Loucy (cell line): Measurements from ENCODE around the gene TEX19.

Source experiments
- H2AFZ ChIP-seq: fragments of 200-600 bp; sonication (generic); 2 replicates; pipeline ENCODE4 v1.6.0; 2016; ENCODE audit warnings: antibody characterized with exemption, mild to moderate bottlenecking, low read length, moderate library complexity
- H3F3A ChIP-seq: fragments of 200-600 bp; 2 replicates; pipeline ENCODE4 v1.6.0; 2016; ENCODE audit warnings: antibody characterized with exemption, low read depth, mild to moderate bottlenecking
- H3K27me3 ChIP-seq: fragments of 200-600 bp; sonication (generic); 2 replicates; pipeline ENCODE4 v1.6.1; 2014; ENCODE audit warnings: low read length, mild to moderate bottlenecking; ENCODE audit not compliant: insufficient read depth, poor library complexity, severe bottlenecking
- H3K36me3 ChIP-seq: fragments of 200-600 bp; sonication (generic); 2 replicates; pipeline ENCODE4 v1.6.1; 2016; ENCODE audit warnings: low read length; ENCODE audit not compliant: insufficient read depth
- H3K4me1 ChIP-seq: fragments of 200-600 bp; sonication (generic); 2 replicates; pipeline ENCODE4 v1.5.1; 2014; ENCODE audit warnings: low read length, mild to moderate bottlenecking; ENCODE audit not compliant: insufficient read depth, poor library complexity, severe bottlenecking
- H3K4me2 ChIP-seq: fragments of 200-600 bp; sonication (generic); 2 replicates; pipeline ENCODE4 v1.6.0; 2014; ENCODE audit warnings: antibody characterized with exemption, low read length, low read depth, mild to moderate bottlenecking; ENCODE audit not compliant: poor library complexity, severe bottlenecking
- H3K4me3 ChIP-seq: fragments of 200-600 bp; sonication (generic); 2 replicates; pipeline ENCODE4 v1.5.1; 2014; ENCODE audit warnings: low read length, mild to moderate bottlenecking, mixed read lengths; ENCODE audit not compliant: poor library complexity, severe bottlenecking
- H3K79me2 ChIP-seq: fragments of 200-600 bp; sonication (generic); 2 replicates; pipeline ENCODE4 v1.6.1; 2014; ENCODE audit warnings: low read length; ENCODE audit not compliant: insufficient read depth
- H3K9ac ChIP-seq: fragments of 200-600 bp; sonication (generic); 2 replicates; pipeline ENCODE4 v1.6.0; 2014; ENCODE audit warnings: mild to moderate bottlenecking, low read depth, low read length, moderate library complexity; ENCODE audit not compliant: poor library complexity, severe bottlenecking
- H3K9me2 ChIP-seq: fragments of 200-600 bp; sonication (generic); replicated peaks from 2 replicates; pipeline ENCODE4 v1.6.1; 2016; ENCODE audit warnings: low read depth, low read length, mixed read lengths
- H3K9me3 ChIP-seq: fragments of 200-600 bp; sonication (generic); 2 replicates; pipeline ENCODE4 v1.6.1; 2014; ENCODE audit warnings: mild to moderate bottlenecking, antibody characterized with exemption, low read length, low read depth; ENCODE audit not compliant: insufficient read depth
- H4K20me1 ChIP-seq: fragments of 200-600 bp; sonication (generic); 2 replicates; pipeline ENCODE4 v1.6.0; 2014; ENCODE audit warnings: antibody characterized with exemption, low read length, mild to moderate bottlenecking; ENCODE audit not compliant: insufficient read depth, poor library complexity, severe bottlenecking
- CTCF ChIP-seq: fragments of 200-600 bp; sonication (generic); conservative IDR thresholded peaks from 2 replicates; pipeline ENCODE4 v1.5.1; 2014; ENCODE audit warnings: mild to moderate bottlenecking, antibody characterized with exemption, low read length
- EZH2phosphoT487 ChIP-seq: fragments of 200-600 bp; IDR thresholded peaks from 2 replicates; pipeline ENCODE4 v1.6.1; 2018; ENCODE audit warnings: antibody characterized with exemption, mild to moderate bottlenecking, moderate library complexity, borderline replicate concordance

The TEX19 gene

DNA sequence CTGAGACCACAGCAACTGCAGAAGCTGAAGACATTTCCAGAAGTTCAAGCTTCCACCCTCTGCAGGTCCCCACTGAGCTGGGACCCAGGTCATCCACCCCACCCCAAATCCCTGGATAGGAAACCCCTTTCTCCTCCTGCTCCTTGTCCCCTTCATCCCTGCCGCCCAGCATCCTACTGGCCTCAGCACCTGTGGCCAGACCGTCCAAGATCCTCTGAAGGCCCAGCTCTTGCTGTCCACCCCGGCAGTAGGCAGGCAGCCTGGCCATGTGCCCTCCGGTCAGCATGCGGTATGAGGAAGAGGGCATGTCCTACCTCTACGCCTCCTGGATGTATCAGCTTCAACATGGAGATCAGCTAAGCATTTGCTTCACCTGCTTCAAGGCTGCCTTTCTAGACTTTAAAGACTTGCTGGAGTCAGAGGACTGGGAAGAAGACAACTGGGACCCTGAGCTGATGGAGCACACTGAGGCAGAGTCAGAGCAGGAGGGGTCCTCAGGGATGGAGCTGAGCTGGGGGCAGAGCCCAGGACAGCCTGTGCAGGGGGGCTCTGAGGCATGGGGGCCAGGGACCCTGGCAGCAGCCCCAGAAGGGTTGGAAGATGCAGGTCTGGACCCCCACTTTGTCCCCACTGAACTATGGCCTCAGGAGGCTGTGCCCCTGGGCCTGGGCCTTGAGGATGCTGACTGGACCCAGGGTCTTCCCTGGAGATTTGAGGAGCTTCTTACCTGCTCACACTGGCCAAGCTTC, 3.0 kb downstream of the TEX19 start:
- peaks cover 48% of the 10 kb centered on the region for H3K4me1 ChIP-seq

DNA sequence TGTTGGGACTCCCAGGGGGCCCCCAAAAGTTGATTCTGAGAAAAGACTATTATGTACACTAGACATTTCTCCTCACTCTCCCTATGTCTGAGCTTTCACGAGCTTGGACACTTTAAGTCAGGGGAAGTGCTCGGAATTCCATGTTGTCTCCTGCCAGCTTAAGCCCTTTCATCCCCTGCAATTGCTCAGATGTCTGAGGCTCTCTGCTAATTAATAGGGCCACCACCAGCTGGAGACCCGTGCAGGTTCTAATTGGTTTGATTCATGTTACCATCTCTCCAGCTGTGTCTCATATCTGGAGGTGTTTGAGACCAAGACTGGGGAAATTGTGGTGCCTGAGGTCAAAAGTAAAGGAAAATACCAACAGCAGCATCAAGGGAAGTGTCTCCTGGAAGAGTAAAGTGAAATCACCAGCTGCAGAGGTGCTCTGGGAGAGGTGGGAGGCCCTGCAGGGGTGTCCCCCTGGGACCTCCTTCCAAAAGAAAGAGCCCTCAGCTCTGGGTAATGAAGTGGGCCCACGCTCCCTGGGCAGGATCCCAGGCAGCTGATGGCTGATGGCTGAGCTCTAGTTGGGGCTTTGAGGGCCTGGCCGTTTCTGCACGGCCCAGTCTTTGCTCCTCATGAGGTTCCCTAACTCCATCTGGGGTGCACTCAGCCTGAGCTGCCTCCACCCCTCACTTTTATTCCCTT, 6.7 kb downstream of the TEX19 start:
- Histone ChIP-seq H3K4me2 (peak overlapping the region; percentile 84), H3F3A (peaks cover 16% of the 10 kb centered on the region), H3K9me3 (no peaks in the 10 kb centered on the region), H3K9me2 (no peaks in the 10 kb centered on the region), H2AFZ (no peak overlapping the region), H4K20me1 (no peaks in the 10 kb centered on the region), H3K79me2 (peaks cover 11% of the 10 kb centered on the region), H3K9ac (peak overlapping the region; percentile 97), H3K4me1 (peaks cover 50% of the 10 kb centered on the region), H3K27me3 (no peaks in the 10 kb centered on the region), H3K36me3 (no peaks in the 10 kb centered on the region), H3K4me3 (peak overlapping the region; percentile 83)
- TF ChIP-seq EZH2phosphoT487, result no peak
- no peak for TF ChIP-seq CTCF

More for the DNA sequence above, 3.0 kb downstream of the TEX19 start:
- no peak overlapping the region for H3K4me2 ChIP-seq
- no peak overlapping the region for H2AFZ ChIP-seq
- H3K79me2 ChIP-seq, result peaks cover 8% of the 10 kb centered on the region
- H3K9ac ChIP-seq, result peak overlapping the region; percentile 21
- no peaks in the 10 kb centered on the region for H4K20me1 ChIP-seq
- 0 out of 2 replicates have a peak, but pooled peaks cover 5% of the 10 kb centered on the region for H3F3A ChIP-seq
- H3K9me3 ChIP-seq, result no peaks in the 10 kb centered on the region
- H3K27me3 ChIP-seq, result no peaks in the 10 kb centered on the region
- no peaks in the 10 kb centered on the region for H3K9me2 ChIP-seq
- H3K4me3 ChIP-seq, result no peak overlapping the region
- TF ChIP-seq CTCF, result no peak
- TF ChIP-seq EZH2phosphoT487, result no peak
- no peaks in the 10 kb centered on the region for H3K36me3 ChIP-seq

DNA sequence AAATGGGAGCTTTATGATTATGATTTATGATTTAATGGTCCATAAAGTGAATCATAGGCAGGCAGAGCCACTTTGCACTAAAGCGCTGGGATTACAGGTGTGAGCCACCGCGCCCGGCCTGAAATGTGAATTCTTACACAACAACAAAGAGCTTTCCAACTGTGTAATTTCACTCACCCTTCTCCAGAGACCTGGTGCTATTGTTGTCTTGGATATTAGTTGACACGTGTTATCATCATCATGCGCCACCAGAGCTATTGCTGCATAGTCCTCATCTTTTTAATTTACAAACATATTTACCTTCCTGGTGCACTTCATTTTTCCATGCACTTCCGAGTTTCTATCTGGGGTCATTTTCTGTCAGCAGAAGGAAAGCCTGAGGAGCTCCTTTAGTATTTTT, 7.7 kb downstream of the TEX19 start:
- H3K9me2 ChIP-seq, result no peaks in the 10 kb centered on the region
- no peak overlapping the region for H2AFZ ChIP-seq
- H3K27me3 ChIP-seq, result no peaks in the 10 kb centered on the region
- peaks cover 11% of the 10 kb centered on the region for H3K79me2 ChIP-seq
- H3F3A ChIP-seq, result peaks cover 16% of the 10 kb centered on the region
- peak overlapping the region; percentile 97 for H3K9ac ChIP-seq
- H3K4me2 ChIP-seq, result peak overlapping the region; percentile 84
- no peaks in the 10 kb centered on the region for H3K36me3 ChIP-seq
- no peaks in the 10 kb centered on the region for H4K20me1 ChIP-seq
- peaks cover 50% of the 10 kb centered on the region for H3K4me1 ChIP-seq
- no peak for TF ChIP-seq EZH2phosphoT487
- H3K9me3 ChIP-seq, result no peaks in the 10 kb centered on the region
- peak overlapping the region; percentile 83 for H3K4me3 ChIP-seq
